HG03064 (cell line): ENCODE data around the gene OR10G6.
"Not testable (repeated sequence)": the region's sequence is repeated elsewhere in the genome, so short reads cannot be mapped to it uniquely, and the experiment has no call there.

Experiments
- ATAC-seq: cut with Tn5 transposase; IDR thresholded peaks from one replicate; pipeline ENCODE4 v1.9.1; 2021; ENCODE audit warnings: low read depth; ENCODE audit not compliant: unreplicated experiment

The OR10G6 gene, protein sequence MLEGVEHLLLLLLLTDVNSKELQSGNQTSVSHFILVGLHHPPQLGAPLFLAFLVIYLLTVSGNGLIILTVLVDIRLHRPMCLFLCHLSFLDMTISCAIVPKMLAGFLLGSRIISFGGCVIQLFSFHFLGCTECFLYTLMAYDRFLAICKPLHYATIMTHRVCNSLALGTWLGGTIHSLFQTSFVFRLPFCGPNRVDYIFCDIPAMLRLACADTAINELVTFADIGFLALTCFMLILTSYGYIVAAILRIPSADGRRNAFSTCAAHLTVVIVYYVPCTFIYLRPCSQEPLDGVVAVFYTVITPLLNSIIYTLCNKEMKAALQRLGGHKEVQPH

DNA sequence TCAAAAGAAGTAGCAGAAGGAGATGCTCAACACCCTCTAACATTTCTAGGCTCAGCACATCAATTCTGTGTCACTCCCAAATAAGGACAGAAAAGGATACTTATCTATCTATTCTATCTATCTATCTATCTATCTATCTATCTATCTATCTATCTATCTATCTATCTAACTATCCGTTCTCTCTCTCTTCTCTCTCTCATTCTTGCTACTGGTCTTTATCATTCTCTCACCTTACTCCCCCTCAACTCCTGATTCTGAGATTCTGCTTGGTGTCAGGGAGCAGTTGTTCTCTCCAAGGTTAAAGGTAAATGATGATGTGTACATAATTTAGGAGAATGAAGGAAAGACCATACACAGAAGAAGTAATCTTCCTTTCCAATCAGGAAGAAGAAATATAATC lies at the start of gene OR10G6:
OR10G6 (minus strand) TSS at position 43 of the 400 bp plus-strand sequence; CDS start at position 43, 0 bp downstream.
- ATAC-seq, result no peak

DNA sequence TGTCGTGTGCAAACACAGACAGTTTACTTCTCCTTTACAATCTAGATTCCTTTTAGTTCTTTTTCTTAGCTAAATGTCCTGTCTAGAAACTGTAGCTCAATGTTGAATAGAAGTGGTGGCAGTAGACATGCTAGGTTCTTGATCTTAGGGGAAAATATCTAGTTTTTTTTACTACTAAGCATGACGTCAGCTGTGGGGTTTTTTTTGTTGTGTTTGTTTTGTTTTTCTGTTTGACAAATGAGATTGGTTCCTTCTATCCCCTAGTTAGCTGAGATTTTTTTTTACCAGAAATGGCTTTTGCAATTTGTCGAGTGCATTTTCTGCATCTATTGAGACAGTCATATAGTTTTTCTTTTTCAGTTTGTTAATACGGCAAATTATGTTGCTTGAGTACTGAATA lies 48.5 kb upstream of the OR10G6 start:
- ATAC-seq, result no peak

DNA sequence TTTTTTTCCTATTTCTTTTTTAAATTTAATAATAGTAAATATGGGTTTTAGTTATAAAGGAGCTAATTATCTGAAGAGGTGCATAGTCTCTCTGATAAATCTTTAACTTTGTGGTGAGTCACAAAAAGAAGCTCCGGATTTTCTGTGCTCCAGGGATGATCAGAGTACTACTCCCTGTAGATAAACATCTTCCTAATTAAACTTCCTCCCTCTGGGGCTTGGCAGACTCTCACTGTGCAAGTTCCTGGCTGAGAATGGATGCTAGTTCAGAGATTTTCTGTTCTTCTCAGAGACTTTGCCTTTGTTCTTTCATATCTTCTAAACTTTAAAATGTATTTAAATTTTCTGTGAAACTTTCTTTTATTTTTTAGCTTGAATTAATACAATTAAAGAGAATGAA lies 46.3 kb upstream of the OR10G6 start, which contains the start of gene OR10G7:
OR10G7 (minus strand) TSS at position 72 of the 400 bp plus-strand sequence. CDS start 2,324 bp downstream, outside the sequence.
- no peak for ATAC-seq

DNA sequence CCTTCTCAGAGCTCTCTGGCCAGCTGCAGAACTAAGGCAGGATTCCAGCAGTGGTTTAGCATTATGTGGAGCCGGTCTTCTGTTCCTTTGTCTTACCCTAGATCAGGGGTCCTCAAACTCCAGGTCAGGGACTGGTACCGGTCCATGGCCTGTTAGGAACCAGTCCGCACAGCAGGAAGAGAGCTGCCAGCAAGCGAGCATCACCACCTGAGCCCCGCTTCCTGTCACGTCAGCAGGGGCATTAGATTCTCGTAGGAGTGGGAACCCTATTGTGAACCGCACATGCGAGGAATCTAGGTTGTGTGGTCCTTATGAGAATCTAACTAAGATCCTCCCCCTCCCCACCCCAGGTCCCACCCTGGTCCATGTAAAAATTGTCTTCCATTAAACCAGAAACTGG lies 44.6 kb upstream of the OR10G6 start:
- ATAC-seq, result no peak

DNA sequence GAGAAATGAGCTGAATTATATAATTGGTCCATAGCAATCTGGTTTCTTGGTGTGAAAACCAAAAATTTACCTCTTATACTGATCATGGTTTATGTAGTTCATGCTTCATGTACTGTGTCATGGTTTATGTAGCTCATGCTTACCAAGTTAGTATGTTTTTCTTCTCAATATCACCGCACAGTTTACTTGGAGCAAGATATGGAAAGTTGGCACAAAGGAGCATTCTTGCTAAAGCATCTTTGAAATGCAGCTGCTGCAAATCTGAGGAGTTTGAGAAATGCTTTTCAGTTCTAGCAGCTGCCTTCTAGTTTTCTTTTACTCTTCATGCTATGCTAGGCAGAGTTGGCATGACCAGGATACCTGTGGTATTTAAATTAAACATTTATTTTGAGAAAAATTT lies 41.7 kb upstream of the OR10G6 start:
- no peak for ATAC-seq

DNA sequence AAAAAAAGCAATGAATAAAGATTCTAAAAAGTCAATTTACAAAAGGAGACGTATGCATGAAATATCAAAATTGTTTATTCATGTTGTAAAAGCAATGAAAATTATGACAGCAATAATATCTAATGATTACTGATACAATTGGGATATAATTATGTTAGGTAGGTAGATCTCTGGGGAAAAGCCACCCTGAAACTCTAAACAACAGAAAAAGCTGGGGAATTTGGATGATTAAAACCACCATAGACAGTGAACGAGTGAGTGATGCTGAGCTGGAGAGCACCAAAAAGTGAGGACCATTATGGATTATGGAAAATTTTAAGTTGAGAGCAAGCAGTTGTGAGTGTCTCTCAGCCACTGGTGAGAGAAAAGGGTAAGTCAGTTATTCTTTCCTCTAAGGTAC lies 31.5 kb upstream of the OR10G6 start, which contains the start of gene OR10G8:
OR10G8 (plus strand) TSS at position 301 of the 400 bp plus-strand sequence. CDS start 2,825 bp downstream, outside the sequence.
- no peak for ATAC-seq

DNA sequence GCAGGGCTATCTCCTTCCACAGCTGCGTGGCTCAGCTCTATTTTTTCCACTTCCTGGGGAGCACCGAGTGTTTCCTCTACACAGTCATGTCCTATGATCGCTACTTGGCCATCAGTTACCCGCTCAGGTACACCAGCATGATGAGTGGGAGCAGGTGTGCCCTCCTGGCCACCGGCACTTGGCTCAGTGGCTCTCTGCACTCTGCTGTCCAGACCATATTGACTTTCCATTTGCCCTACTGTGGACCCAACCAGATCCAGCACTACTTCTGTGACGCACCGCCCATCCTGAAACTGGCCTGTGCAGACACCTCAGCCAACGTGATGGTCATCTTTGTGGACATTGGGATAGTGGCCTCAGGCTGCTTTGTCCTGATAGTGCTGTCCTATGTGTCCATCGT lies 20.9 kb upstream of the OR10G6 start:
- ATAC-seq, result not testable (repeated sequence)

DNA sequence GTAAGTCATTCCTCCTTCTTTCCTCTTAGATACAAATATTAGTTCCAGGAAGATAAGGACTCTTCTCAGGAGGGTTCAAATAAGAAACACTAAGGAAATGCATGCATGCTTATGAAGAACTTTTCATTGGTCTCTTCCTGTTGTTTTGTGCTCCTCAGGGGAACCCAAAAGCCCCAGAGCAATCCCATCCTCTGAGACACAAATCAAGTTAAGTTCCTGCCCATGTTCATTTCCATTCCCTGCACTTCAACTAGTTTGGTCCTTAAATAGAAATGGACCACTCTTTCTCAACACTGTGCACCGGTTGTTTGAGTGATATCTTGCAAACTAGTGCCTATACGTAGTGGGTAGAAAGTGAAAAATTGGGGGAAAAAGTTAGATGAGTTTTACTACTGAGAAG lies 17.7 kb upstream of the OR10G6 start, which contains the start of gene OR10G4:
OR10G4 (plus strand) TSS at position 301 of the 400 bp plus-strand sequence. CDS start 2,578 bp downstream, outside the sequence.
- ATAC-seq, result no peak

DNA sequence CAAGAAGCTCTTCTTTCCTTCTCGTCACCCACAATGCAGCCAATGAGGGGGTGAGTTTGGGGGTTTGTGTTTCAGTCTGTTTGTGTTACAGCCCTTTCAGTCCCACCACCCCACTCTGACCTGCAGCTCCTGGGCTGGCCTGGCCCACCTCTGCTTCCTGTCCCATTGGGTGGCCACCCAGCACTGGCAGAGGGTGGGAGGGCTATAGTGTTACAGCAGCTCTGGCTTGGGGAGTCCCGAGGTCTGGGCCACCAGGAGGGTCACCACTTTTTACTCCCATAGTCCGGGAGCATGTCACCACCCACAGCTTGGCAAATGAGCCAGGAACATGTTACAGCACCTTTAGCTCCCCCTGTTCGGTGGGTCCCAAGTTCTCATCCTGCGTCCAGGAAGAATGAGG lies 15.7 kb downstream of the OR10G6 start:
- no peak for ATAC-seq

DNA sequence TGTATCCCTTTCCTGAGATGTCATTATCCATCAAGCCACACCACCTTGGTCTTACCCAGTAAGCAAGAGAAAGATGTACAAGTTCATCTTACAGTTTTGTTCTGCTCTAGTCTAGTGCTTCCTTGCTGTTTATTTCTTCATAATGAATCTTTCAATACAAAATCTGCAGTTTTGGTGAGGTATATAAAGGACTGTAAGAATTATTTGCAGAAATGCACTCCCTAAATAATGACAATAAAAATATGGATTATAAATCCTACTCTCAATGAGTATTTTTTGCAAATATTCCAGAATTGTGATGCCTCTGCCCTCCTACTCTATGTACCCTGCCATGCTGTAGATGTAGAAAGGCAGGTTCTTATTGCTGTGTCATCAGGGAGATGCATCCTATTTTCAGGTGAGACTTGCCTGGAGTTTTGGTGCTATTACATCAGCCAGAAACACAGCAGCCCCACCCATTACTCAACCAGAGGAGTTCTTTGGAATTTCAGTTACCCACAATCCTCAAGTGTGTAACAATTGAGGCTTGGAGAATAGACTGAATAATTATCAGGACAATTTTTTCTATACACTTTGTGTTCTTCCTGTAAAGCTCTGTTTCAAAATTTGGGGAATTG lies 17.1 kb downstream of the OR10G6 start, which contains the start of gene OR10S1:
OR10S1 (minus strand) TSS at position 51 of the 617 bp plus-strand sequence. CDS start 117 bp downstream, outside the sequence.
- ATAC-seq, result no peak

DNA sequence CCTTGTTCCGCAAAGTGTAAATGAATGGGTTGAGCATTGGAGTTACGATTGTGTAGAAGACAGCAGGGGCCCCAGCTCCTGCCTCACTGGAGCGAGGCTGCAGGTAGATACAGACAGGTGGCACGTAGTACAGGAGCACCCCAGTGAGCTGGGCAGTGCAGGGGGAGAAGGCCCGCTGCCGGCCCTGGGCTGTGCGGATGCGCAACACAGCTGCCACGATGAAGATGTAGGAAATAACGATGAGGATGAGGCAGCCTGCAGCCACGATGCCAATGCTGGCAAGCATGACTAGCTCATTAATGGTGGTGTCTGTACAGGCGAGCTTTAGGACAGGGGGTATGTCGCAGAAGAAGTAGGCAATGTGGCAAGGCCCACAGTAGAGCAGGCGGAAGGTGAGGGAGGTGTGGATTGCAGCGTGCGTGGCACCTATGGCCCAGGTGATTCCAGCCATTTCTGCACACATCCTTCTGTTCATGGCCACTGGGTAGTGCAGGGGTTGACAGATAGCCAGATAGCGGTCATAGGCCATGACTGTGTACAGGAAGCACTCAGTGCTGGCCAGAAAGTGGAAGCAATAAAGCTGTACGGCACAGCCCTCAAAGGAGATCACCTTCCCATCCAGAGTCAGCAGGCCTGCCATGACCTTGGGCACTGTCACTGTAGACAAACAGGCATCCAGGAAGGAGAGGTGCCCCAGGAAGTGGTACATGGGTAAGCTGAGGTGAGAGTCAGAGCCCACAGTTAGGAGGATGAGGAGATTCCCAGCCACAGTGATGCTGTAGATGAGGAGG lies 18.0 kb downstream of the OR10G6 start:
- no peak for ATAC-seq

DNA sequence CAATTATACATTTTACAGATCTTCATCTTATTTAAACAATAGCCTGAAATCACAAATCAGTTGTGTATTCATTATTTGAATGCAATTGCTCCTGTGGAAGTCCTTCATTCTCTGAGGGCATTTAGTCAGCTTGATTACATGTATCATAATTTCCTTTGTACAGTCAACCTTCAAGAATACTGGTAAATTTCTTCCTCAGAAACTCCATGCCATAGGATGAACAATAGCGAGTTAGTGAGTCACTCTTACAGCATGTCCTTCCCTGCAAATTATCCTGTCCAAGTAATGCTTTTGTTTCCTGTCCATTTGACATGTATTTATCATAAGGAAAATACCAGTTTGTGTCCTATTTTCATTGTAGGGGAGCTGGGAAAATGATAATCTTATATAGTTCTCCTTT lies 21.1 kb downstream of the OR10G6 start:
- ATAC-seq, result no peak

DNA sequence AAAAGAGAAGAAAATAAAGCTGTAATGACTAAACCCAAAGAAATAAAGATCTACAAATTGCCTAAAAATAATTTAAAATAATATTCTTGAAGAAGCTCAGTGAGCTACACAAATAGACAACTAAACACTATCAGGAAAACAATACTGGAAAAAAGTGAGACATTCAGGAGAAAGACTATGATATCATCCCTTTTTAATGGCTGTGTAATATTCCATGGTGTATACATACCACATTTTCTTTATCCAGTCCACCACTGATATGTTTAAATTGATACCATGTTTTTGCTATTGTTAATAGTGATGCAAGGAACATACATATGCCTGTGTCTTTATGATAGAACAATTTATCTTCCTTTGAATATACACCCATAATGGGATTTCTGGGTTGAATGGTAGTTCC lies 38.2 kb downstream of the OR10G6 start:
- no peak for ATAC-seq

DNA sequence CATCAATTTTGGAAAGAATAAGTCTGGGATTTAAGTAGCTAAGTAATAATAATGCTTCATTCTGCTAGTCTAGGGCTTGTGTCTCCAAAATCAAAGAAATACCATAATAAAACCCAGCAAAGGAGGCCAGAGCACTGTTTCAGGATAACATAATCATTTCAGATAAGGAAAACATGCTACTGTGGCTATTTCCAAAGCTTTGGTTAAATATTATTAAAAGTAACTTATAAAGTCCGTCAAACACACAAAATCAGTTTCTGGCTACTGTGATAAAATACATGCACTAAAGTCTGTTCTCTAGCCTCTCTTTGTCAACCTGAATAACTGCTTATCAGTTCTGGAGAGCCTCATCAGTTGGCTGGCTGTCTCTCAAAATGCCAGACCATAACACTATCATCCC lies 49.8 kb downstream of the OR10G6 start:
- ATAC-seq, result no peak
